Neural progenitor cell (in vitro differentiated cells): ENCODE results near the gene MYH2.

Source experiments
- EZH2 ChIP-seq: fragments of 200-600 bp; sonication (generic); IDR thresholded peaks from 2 replicates; pipeline ENCODE4 v1.6.1; 2017; ENCODE audit warnings: antibody characterized with exemption, mild to moderate bottlenecking, moderate library complexity
- EZH2phosphoT487 ChIP-seq: fragments of 200-600 bp; sonication (generic); IDR thresholded peaks from 2 replicates; pipeline ENCODE4 v1.6.1; 2017; ENCODE audit warnings: antibody characterized with exemption
- TF ChIP-seq, protein P1 (sequence below): fragments of 200-600 bp; sonication (generic); IDR thresholded peaks from 2 replicates; pipeline ENCODE4 v1.5.1; 2017; ENCODE audit warnings: antibody characterized with exemption, mild to moderate bottlenecking

DNA sequence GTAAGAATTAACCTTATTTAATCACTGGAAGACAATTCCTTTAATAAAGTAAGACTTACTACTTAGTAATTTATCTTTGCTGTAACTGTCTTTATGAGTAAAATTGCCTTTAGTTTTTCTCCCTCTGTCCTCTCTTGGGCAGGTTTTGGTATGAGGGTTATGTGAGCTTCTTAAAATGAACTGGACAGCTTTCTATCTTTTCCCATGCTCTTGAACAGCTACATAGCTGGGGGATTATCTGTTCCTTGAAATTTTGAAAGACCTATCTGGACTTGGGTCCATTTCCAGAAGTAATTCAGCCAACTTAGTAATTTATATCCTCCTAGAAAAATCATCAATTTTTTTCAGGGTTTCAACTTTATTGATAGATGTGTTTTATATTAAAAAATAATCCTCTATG lies 27.5 kb downstream of the MYH2 start:
- TF ChIP-seq, protein P1, sequence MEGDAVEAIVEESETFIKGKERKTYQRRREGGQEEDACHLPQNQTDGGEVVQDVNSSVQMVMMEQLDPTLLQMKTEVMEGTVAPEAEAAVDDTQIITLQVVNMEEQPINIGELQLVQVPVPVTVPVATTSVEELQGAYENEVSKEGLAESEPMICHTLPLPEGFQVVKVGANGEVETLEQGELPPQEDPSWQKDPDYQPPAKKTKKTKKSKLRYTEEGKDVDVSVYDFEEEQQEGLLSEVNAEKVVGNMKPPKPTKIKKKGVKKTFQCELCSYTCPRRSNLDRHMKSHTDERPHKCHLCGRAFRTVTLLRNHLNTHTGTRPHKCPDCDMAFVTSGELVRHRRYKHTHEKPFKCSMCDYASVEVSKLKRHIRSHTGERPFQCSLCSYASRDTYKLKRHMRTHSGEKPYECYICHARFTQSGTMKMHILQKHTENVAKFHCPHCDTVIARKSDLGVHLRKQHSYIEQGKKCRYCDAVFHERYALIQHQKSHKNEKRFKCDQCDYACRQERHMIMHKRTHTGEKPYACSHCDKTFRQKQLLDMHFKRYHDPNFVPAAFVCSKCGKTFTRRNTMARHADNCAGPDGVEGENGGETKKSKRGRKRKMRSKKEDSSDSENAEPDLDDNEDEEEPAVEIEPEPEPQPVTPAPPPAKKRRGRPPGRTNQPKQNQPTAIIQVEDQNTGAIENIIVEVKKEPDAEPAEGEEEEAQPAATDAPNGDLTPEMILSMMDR = no peak
- no peak for TF ChIP-seq EZH2phosphoT487
- no peak for TF ChIP-seq EZH2
